Karpas-422 (cell line): ENCODE results near the gene NR3C1. TPM values are rescaled to one million over a fixed set of nuclear protein-coding genes. Genes with fewer than 3 reads are reported as not detected.

Experiments
- DNase-seq: peaks from one replicate; pipeline ENCODE4 v3.0.0-alpha.2; 2015
- H2AFZ ChIP-seq: fragments of 200-600 bp; sonication (generic); 2 replicates; pipeline ENCODE4 v1.6.1; 2014; ENCODE audit warnings: antibody characterized with exemption, low read length, mixed read lengths
- H3K27ac ChIP-seq: fragments of 200-600 bp; sonication (generic); 2 replicates; pipeline ENCODE4 v1.5.1; 2014; ENCODE audit warnings: mild to moderate bottlenecking, low read length, moderate library complexity
- H3K27me3 ChIP-seq: fragments of 200-600 bp; sonication (generic); 2 replicates; pipeline ENCODE4 v1.6.1; 2014; ENCODE audit warnings: low read length, mixed read lengths
- H3K36me3 ChIP-seq: fragments of 200-600 bp; sonication (generic); 2 replicates; pipeline ENCODE4 v1.6.1; 2014; ENCODE audit warnings: low read length, mixed read lengths; ENCODE audit not compliant: insufficient read depth
- H3K4me1 ChIP-seq: fragments of 200-600 bp; sonication (generic); 2 replicates; pipeline ENCODE4 v1.6.1; 2014; ENCODE audit warnings: mild to moderate bottlenecking, low read length, mixed read lengths
- H3K4me2 ChIP-seq: fragments of 200-600 bp; sonication (generic); 2 replicates; pipeline ENCODE4 v1.6.1; 2014; ENCODE audit warnings: low read length, low read depth, mild to moderate bottlenecking; ENCODE audit not compliant: poor library complexity, severe bottlenecking
- H3K4me3 ChIP-seq: fragments of 200-600 bp; sonication (generic); 2 replicates; pipeline ENCODE4 v1.5.1; 2014; ENCODE audit warnings: mild to moderate bottlenecking, antibody characterized with exemption, low read length, mixed read lengths
- H3K79me2 ChIP-seq: fragments of 200-600 bp; sonication (generic); 2 replicates; pipeline ENCODE4 v1.6.1; 2014; ENCODE audit warnings: mild to moderate bottlenecking, low read length, mixed read lengths
- H3K9ac ChIP-seq: fragments of 200-600 bp; sonication (generic); 2 replicates; pipeline ENCODE4 v1.6.0; 2014; ENCODE audit warnings: low read length
- H3K9me2 ChIP-seq: fragments of 200-600 bp; sonication (generic), shearing (Covaris generic); replicated peaks from 2 replicates; pipeline ENCODE4 v1.6.0; 2014; ENCODE audit warnings: mild to moderate bottlenecking, low read length, moderate library complexity; ENCODE audit not compliant: insufficient read depth
- H3K9me3 ChIP-seq: fragments of 300-700, 200-600 bp; sonication (generic); 2 replicates; pipeline ENCODE4 v1.6.1; 2014; ENCODE audit warnings: low read length, mixed read lengths
- H4K20me1 ChIP-seq: fragments of 200-600 bp; sonication (generic); 2 replicates; pipeline ENCODE4 v1.6.1; 2014; ENCODE audit warnings: mild to moderate bottlenecking, antibody characterized with exemption, low read length, low read depth; ENCODE audit not compliant: insufficient read depth
- total RNA-seq: library from RNA; depleted of rRNA; stranded (reverse); fragments of >200 nt; shearing (Covaris generic); gene quantifications from 2 replicates; pipeline ENCODE4 v1.2.3, GENCODE V29; 2014; ENCODE audit warnings: low replicate concordance

Gene NR3C1
- total RNA-seq, 1 experiment from 2014 or later, result 364 TPM

DNA sequence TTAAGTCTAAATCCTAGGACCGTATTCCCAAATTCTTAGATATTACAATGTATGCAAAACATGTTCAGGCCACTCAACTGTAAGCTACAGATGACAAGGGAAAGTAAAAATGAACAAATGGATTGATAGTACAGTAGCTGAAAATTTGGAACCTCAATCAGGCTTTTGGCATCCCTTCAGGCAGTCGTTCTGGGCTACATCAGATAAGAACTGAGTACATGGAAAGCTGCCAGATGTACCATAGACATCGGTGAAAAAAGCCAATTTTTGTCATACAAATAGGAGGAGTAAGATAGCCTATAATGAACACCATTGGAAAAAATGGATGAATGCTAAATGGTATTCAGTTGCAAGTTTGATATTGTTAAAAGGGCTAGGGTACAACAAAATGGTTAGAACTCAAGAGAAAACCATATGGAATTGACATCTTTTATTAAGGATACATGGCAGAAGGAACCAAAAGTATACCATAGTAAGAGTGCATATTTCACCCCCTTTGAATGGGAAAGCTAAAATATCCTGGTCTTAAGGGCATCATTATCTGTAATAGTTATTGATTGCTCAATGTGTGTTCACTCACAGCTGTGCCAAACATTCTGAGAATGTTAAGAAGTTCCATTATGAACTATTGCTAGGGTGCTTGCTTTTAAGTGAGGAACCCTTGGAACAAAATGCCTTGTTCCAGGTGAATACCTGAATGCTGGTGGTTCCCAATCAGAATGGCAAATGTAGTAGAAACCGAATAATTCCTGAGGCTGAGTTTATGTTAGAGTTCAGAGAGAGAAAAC lies 86.4 kb downstream of the NR3C1 start:
- Histone ChIP-seq H3K27ac (no peak overlapping the region; the same call in 1 of the 2 replicates), H3K9me2 (no peaks in the 10 kb centered on the region), H3K4me3 (no peak overlapping the region), H3K9me3 (no peaks in the 10 kb centered on the region), H3K36me3 (peaks cover 57% of the 10 kb centered on the region), H3K4me2 (peak overlapping the region; percentile 25), H3K27me3 (no peaks in the 10 kb centered on the region), H3K4me1 (peaks cover 90% of the 10 kb centered on the region), H2AFZ (no peak overlapping the region), H4K20me1 (peaks cover 64% of the 10 kb centered on the region), H3K9ac (no peak overlapping the region), H3K79me2 (peaks cover 100% of the 10 kb centered on the region)
- DNase-seq, result no peak

- no peak overlapping the region for H3K4me2 ChIP-seq
- peaks cover 65% of the 10 kb centered on the region for H4K20me1 ChIP-seq
- peaks cover 83% of the 10 kb centered on the region for H3K4me1 ChIP-seq
- peaks cover 100% of the 10 kb centered on the region for H3K79me2 ChIP-seq
- no peak overlapping the region for H3K27ac ChIP-seq
- no peaks in the 10 kb centered on the region for H3K27me3 ChIP-seq
- no peak overlapping the region for H2AFZ ChIP-seq
- H3K9ac ChIP-seq, result no peak overlapping the region
- no peak overlapping the region for H3K4me3 ChIP-seq
- no peaks in the 10 kb centered on the region for H3K9me2 ChIP-seq
- H3K36me3 ChIP-seq, result peaks cover 64% of the 10 kb centered on the region
- DNase-seq, result no peak
- H3K9me3 ChIP-seq, result no peaks in the 10 kb centered on the region
These were observed 87.1 kb downstream of the NR3C1 start for GRCh38 chr5:143316337-143316736.

GRCh38 chr5:143315929-143316328 lies 87.6 kb downstream of the NR3C1 start:
- peak overlapping the region; percentile 75 for H3K27ac ChIP-seq
- H3K9me3 ChIP-seq, result no peaks in the 10 kb centered on the region
- no peaks in the 10 kb centered on the region for H3K27me3 ChIP-seq
- no peak for DNase-seq
- no peak overlapping the region; the same call in 1 of the 2 replicates for H3K4me3 ChIP-seq
- no peak overlapping the region for H2AFZ ChIP-seq
- H3K4me2 ChIP-seq, result peak overlapping the region; percentile 60
- H3K36me3 ChIP-seq, result peaks cover 68% of the 10 kb centered on the region
- peaks cover 64% of the 10 kb centered on the region for H4K20me1 ChIP-seq
- no peaks in the 10 kb centered on the region for H3K9me2 ChIP-seq
- H3K4me1 ChIP-seq, result peaks cover 79% of the 10 kb centered on the region
- no peak overlapping the region for H3K9ac ChIP-seq
- H3K79me2 ChIP-seq, result peaks cover 100% of the 10 kb centered on the region

- Histone ChIP-seq H3K36me3 (peaks cover 70% of the 10 kb centered on the region), H2AFZ (no peak overlapping the region), H3K9me2 (no peaks in the 10 kb centered on the region), H3K27ac (peak overlapping the region; percentile 75), H4K20me1 (peaks cover 56% of the 10 kb centered on the region), H3K4me2 (peak overlapping the region; percentile 60), H3K79me2 (peaks cover 98% of the 10 kb centered on the region), H3K4me3 (0 out of 2 replicates have a peak overlapping the region, but pooled peaks have one; percentile 0), H3K9ac (no peak overlapping the region), H3K4me1 (peaks cover 72% of the 10 kb centered on the region), H3K9me3 (no peaks in the 10 kb centered on the region), H3K27me3 (no peaks in the 10 kb centered on the region)
- no peak for DNase-seq
These were observed 88.3 kb downstream of the NR3C1 start for GRCh38 chr5:143315214-143315613.

DNA sequence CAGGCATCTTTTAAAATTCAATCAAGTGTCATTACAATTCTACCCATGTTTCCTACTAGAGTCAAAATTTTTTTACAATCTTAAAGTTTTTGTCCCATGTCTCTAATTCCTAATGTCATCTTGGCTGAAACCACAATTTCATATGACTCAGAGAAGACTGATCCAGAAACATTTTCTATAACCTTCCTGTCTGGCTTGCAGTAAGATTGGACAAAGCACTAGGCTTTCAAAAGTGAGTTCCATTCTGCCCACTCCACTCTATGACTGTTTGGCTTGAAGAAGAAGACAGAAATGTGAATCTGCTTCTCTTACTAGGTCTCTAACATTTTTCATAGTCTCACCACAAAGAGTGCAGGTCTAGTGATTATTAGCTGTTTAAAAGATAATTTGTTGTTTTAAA lies 88.8 kb downstream of the NR3C1 start:
- DNase-seq, result peak; percentile 57
- Histone ChIP-seq H2AFZ (no peak overlapping the region), H3K27ac (peak overlapping the region; percentile 75), H3K9ac (no peak overlapping the region), H3K9me2 (no peaks in the 10 kb centered on the region), H3K79me2 (peaks cover 98% of the 10 kb centered on the region), H3K27me3 (no peaks in the 10 kb centered on the region), H3K4me1 (peaks cover 66% of the 10 kb centered on the region), H3K4me3 (0 out of 2 replicates have a peak overlapping the region, but pooled peaks have one; percentile 0), H4K20me1 (peaks cover 55% of the 10 kb centered on the region), H3K36me3 (peaks cover 75% of the 10 kb centered on the region), H3K9me3 (no peaks in the 10 kb centered on the region), H3K4me2 (peak overlapping the region; percentile 60)

- peak; percentile 72 for DNase-seq
- H3K9me2 ChIP-seq, result no peaks in the 10 kb centered on the region
- peak overlapping the region; percentile 22 for H3K9ac ChIP-seq
- H3K9me3 ChIP-seq, result no peaks in the 10 kb centered on the region
- peaks cover 54% of the 10 kb centered on the region for H4K20me1 ChIP-seq
- H3K4me1 ChIP-seq, result peaks cover 61% of the 10 kb centered on the region
- peaks cover 76% of the 10 kb centered on the region for H3K36me3 ChIP-seq
- no peak overlapping the region for H2AFZ ChIP-seq
- no peak overlapping the region for H3K4me3 ChIP-seq
- H3K79me2 ChIP-seq, result peaks cover 98% of the 10 kb centered on the region
- H3K27me3 ChIP-seq, result no peaks in the 10 kb centered on the region
- peak overlapping the region; percentile 75 for H3K27ac ChIP-seq
- peak overlapping the region; percentile 60 for H3K4me2 ChIP-seq
These were observed 89.4 kb downstream of the NR3C1 start for GRCh38 chr5:143314099-143314498.

- peaks cover 54% of the 10 kb centered on the region for H3K4me1 ChIP-seq
- H3K9ac ChIP-seq, result no peak overlapping the region
- H3K9me3 ChIP-seq, result no peaks in the 10 kb centered on the region
- no peak overlapping the region for H3K4me3 ChIP-seq
- H2AFZ ChIP-seq, result no peak overlapping the region
- H3K9me2 ChIP-seq, result no peaks in the 10 kb centered on the region
- H4K20me1 ChIP-seq, result peaks cover 49% of the 10 kb centered on the region
- H3K36me3 ChIP-seq, result peaks cover 80% of the 10 kb centered on the region
- no peaks in the 10 kb centered on the region for H3K27me3 ChIP-seq
- H3K4me2 ChIP-seq, result peak overlapping the region; percentile 60
- H3K79me2 ChIP-seq, result peaks cover 98% of the 10 kb centered on the region
- peak overlapping the region; percentile 75 for H3K27ac ChIP-seq
- DNase-seq, result no peak
These were observed 90.1 kb downstream of the NR3C1 start for GRCh38 chr5:143313298-143313852.

DNA sequence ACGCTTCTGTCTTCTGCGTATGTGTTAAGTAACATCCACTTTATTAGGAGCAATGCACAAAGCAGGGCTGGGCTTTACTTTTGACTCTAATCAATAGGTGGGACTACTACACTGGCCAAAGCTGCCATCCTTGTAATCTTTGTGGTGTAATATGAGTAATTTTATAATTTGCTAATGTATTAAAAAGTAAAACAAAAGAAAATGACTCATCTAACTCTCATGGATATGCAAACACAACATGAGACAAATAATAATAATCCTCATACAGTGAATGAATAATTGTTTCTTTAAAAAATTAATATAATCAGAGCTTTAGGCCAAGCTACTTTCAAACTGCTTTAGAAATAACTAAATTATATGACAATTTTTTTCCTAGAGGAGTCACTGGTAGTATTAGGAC lies 90.7 kb downstream of the NR3C1 start:
- H3K9ac ChIP-seq, result no peak overlapping the region
- no peak overlapping the region for H3K4me2 ChIP-seq
- peak overlapping the region; percentile 75; the same call in 1 of the 2 replicates for H3K27ac ChIP-seq
- no peaks in the 10 kb centered on the region for H3K9me2 ChIP-seq
- H3K79me2 ChIP-seq, result peaks cover 98% of the 10 kb centered on the region
- H4K20me1 ChIP-seq, result peaks cover 45% of the 10 kb centered on the region
- DNase-seq, result no peak
- H2AFZ ChIP-seq, result no peak overlapping the region
- no peaks in the 10 kb centered on the region for H3K27me3 ChIP-seq
- H3K9me3 ChIP-seq, result no peaks in the 10 kb centered on the region
- H3K4me1 ChIP-seq, result peaks cover 48% of the 10 kb centered on the region
- no peak overlapping the region for H3K4me3 ChIP-seq
- H3K36me3 ChIP-seq, result peaks cover 85% of the 10 kb centered on the region
